ENCODE measurements around the gene HMGN2.

DNA sequence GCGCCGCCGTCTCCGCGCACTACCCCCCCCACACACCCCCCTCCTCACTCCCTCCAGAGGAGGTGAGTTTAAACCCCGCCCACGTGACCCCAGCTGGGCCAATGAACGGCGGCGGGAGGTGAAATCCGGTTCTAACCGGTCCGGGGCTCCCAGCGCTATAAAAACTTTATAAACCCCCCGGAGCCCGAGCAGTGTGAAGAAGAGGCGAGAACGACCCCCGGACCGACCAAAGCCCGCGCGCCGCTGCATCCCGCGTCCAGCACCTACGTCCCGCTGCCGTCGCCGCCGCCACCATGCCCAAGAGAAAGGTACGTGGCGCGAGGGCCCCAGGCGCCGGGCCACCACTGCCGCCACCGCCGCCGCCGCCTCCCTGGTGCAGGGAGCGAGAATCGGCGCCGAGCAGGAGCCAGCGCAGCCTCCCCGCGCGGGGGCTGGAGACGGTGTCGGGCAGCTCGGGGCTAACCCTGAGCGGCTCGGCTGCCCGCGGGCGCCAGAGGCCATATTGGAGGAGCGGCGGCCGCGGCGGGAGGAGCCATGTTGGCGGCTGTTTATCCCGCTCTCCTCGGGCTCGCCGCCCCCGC lies at the start of gene HMGN2:
- no peak for TF ChIP-seq SP1 (IDR thresholded peaks at IDR 0.05)
- TF ChIP-seq LEF1 (IDR thresholded peaks at IDR 0.05; ENCODE audit: borderline replicate concordance) = peak; percentile 62; the same call in 1 of the 2 replicates
- no peak for TF ChIP-seq FOXK2 (IDR thresholded peaks at IDR 0.05)
- TF ChIP-seq NFRKB (IDR thresholded peaks at IDR 0.05) = peak; percentile 33; the same call in 1 of the 2 replicates
- TF ChIP-seq SUZ12 (IDR thresholded peaks at IDR 0.05) = no peak
- TF ChIP-seq BHLHE40 (IDR thresholded peaks at IDR 0.05; ENCODE audit: borderline replicate concordance) = no peak
- no peak for TF ChIP-seq FOXM1 (IDR thresholded peaks at IDR 0.05; ENCODE audit: borderline replicate concordance)
- no peak for TF ChIP-seq ZNF384 (IDR thresholded peaks at IDR 0.05)
- TF ChIP-seq ELF4 (IDR thresholded peaks at IDR 0.05) = peak; percentile 33; the same call in 1 of the 2 replicates
- TF ChIP-seq, protein P1, sequence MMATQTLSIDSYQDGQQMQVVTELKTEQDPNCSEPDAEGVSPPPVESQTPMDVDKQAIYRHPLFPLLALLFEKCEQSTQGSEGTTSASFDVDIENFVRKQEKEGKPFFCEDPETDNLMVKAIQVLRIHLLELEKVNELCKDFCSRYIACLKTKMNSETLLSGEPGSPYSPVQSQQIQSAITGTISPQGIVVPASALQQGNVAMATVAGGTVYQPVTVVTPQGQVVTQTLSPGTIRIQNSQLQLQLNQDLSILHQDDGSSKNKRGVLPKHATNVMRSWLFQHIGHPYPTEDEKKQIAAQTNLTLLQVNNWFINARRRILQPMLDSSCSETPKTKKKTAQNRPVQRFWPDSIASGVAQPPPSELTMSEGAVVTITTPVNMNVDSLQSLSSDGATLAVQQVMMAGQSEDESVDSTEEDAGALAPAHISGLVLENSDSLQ (IDR thresholded peaks at IDR 0.05) = no peak
